Prostate gland (tissue), 2 donors: ENCODE measurements around the gene TNRC6B. TPM values are rescaled to one million over a fixed set of nuclear protein-coding genes. Genes with fewer than 3 reads are reported as not detected.

Source experiments
- DNase-seq: peaks from one replicate; pipeline ENCODE4 v3.0.0-alpha.2; 2019; ENCODE audit warnings: low spot score
- H3K27ac ChIP-seq, 2 donors: fragments of 200-600 bp; sonication (generic); 2 replicates each; pipeline ENCODE4 v1.5.1; 2017 to 2019
- H3K27me3 ChIP-seq: fragments of 200-600 bp; sonication (generic); replicated peaks from 2 replicates; pipeline ENCODE4 v1.5.1; 2019; ENCODE audit not compliant: insufficient read depth
- H3K36me3 ChIP-seq, 2 donors: fragments of 200-600 bp; sonication (generic); 1 replicate in 1 of 2; 2 replicates in 1 of 2; pipeline versions ENCODE4 v1.5.1 to v1.8.1; 2017 to 2019
- H3K4me1 ChIP-seq: fragments of 200-600 bp; sonication (generic); replicated peaks from 2 replicates; pipeline ENCODE4 v1.5.1; 2019
- H3K4me3 ChIP-seq, 2 donors: fragments of 200-600 bp; sonication (generic); 2 replicates each; pipeline ENCODE4 v1.5.1; 2017 to 2019
- H3K9me3 ChIP-seq: fragments of 200-600 bp; sonication (generic); 2 replicates; pipeline ENCODE4 v1.5.1; 2017
- POLR2A ChIP-seq: fragments of 450-650 bp; IDR thresholded peaks from one replicate; pipeline ENCODE4 v1.6.1; 2016; ENCODE audit warnings: antibody characterized with exemption, mild to moderate bottlenecking
- POLR2AphosphoS5 ChIP-seq: sonication (generic); formaldehyde crosslinking; IDR thresholded peaks from one replicate; pipeline ENCODE4 v1.6.1; 2017; ENCODE audit warnings: antibody characterized with exemption
- WGBS: methylation state at CpG from one replicate; pipeline ENCODE4 v1.1.5; 2018; 5-methylcytosine and 5-hydroxymethylcytosine counted together
- intact Hi-C: fragments of 100-400 bp; cut with DNase I; formaldehyde crosslinking; loops from one replicate; pipeline ENCODE4 v1.14.2; 2022
- total RNA-seq, 2 donors: library from RNA; depleted of rRNA; stranded (reverse); fragments of >200 nt; gene quantifications; one replicate each; pipeline ENCODE4 v1.1.0, GENCODE V29; 2016
- TF ChIP-seq, protein P1 (sequence below), 4 experiments: fragments of 200-600 bp in 2 of 4; fragments of 450-650 bp in 2 of 4; sonication (generic) in 2 of 4; IDR thresholded peaks; 1 replicate in 3 of 4; 2 replicates in 1 of 4; pipeline ENCODE4 v1.5.1; 2016 to 2019; ENCODE audit warnings: antibody characterized with exemption in 4 of 4, mild to moderate bottlenecking in 2 of 4, moderate library complexity in 2 of 4

Gene TNRC6B
- total RNA-seq, 2 donors from 2014 or later = 43.8 to 118 TPM

DNA sequence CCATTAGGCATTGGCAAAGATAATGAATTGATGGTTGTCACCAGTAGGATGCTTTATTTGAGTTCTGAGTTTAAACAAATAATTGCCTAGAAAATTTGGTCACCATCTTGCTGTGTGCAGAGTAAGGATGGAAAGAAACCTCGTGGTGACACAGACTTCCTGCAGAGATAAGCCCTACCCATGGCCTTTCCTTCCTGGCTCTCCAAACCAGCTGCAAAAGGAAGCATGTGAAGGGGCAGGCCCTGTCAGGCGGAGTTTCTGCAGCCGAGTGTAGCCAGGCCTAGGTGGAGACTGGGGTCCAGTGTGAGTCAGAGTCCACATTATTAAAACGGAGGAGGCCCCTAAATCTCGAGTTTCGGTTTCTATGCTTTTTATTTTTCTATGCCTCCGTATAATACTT is 85.5 kb downstream of the TNRC6B start:
- Histone ChIP-seq H3K4me3 (no peak overlapping the region), H3K4me1 (no peaks in the 10 kb centered on the region), H3K27ac (no peak overlapping the region), H3K9me3 (no peaks in the 10 kb centered on the region), H3K27me3 (no peaks in the 10 kb centered on the region), H3K36me3 (no peaks in the 10 kb centered on the region)
- TF ChIP-seq POLR2AphosphoS5 (no peak), POLR2A (no peak)
- TF ChIP-seq, protein P1, sequence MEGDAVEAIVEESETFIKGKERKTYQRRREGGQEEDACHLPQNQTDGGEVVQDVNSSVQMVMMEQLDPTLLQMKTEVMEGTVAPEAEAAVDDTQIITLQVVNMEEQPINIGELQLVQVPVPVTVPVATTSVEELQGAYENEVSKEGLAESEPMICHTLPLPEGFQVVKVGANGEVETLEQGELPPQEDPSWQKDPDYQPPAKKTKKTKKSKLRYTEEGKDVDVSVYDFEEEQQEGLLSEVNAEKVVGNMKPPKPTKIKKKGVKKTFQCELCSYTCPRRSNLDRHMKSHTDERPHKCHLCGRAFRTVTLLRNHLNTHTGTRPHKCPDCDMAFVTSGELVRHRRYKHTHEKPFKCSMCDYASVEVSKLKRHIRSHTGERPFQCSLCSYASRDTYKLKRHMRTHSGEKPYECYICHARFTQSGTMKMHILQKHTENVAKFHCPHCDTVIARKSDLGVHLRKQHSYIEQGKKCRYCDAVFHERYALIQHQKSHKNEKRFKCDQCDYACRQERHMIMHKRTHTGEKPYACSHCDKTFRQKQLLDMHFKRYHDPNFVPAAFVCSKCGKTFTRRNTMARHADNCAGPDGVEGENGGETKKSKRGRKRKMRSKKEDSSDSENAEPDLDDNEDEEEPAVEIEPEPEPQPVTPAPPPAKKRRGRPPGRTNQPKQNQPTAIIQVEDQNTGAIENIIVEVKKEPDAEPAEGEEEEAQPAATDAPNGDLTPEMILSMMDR (IDR thresholded peaks at IDR 0.05) = no peak
- DNase-seq = no peak
- 72% methylated on average over 7 of the region's 7 CpGs for WGBS
- intact Hi-C loops = no loop called here

DNA sequence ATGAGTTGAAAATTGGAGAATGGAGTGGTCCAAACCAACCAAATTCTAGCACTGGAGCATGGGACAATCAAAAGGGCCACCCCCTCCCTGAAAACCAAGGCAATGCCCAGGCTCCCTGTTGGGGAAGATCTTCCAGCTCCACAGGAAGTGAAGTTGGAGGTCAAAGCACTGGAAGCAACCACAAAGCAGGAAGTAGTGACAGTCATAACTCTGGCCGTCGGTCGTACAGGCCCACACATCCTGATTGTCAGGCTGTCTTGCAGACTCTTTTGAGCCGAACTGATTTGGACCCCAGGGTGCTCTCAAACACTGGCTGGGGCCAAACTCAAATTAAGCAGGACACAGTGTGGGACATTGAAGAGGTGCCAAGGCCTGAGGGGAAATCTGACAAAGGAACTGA is 88.1 kb downstream of the TNRC6B start:
- H3K4me1 ChIP-seq = no peaks in the 10 kb centered on the region
- DNase-seq = no peak
- no peaks in the 10 kb centered on the region for H3K9me3 ChIP-seq
- intact Hi-C loops = no loop called here
- WGBS = 81% methylated on average over 4 of the region's 4 CpGs
- TF ChIP-seq, protein P1 (IDR thresholded peaks at IDR 0.05) = no peak
- no peak for TF ChIP-seq POLR2A
- no peak for TF ChIP-seq POLR2AphosphoS5
- no peak overlapping the region for H3K27ac ChIP-seq
- no peaks in the 10 kb centered on the region for H3K27me3 ChIP-seq
- no peak overlapping the region for H3K4me3 ChIP-seq
- no peaks in the 10 kb centered on the region for H3K36me3 ChIP-seq

DNA sequence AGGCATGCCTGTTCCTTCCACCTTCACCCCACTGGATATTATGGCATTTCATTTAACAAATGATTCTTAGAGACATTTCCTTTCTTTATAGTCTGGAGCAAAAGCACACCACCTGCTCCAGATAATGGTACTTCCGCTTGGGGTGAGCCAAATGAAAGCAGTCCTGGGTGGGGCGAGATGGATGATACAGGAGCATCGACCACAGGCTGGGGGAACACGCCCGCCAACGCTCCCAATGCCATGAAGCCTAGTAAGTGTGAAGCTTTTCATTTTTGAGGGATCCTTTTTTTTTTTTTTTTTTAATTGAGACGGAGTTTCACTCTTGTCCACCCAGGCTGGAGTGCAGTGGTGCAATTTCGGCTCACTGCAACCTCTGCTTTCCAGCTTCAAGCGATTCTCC is 92.3 kb downstream of the TNRC6B start:
- H3K4me1 ChIP-seq = no peaks in the 10 kb centered on the region
- intact Hi-C loops = loop anchor here (10.0 kb wide), 2 partner anchors 95 to 225 kb away; partner anchors contain the start of gene TNRC6B
- DNase-seq = no peak
- H3K27me3 ChIP-seq = no peaks in the 10 kb centered on the region
- H3K36me3 ChIP-seq = no peaks in the 10 kb centered on the region
- H3K9me3 ChIP-seq = no peaks in the 10 kb centered on the region
- H3K4me3 ChIP-seq = no peak overlapping the region
- WGBS = 96% methylated on average over 9 of the region's 9 CpGs
- TF ChIP-seq POLR2A = no peak
- no peak for TF ChIP-seq POLR2AphosphoS5
- TF ChIP-seq, protein P1 (IDR thresholded peaks at IDR 0.05) = no peak
- H3K27ac ChIP-seq = no peak overlapping the region

DNA sequence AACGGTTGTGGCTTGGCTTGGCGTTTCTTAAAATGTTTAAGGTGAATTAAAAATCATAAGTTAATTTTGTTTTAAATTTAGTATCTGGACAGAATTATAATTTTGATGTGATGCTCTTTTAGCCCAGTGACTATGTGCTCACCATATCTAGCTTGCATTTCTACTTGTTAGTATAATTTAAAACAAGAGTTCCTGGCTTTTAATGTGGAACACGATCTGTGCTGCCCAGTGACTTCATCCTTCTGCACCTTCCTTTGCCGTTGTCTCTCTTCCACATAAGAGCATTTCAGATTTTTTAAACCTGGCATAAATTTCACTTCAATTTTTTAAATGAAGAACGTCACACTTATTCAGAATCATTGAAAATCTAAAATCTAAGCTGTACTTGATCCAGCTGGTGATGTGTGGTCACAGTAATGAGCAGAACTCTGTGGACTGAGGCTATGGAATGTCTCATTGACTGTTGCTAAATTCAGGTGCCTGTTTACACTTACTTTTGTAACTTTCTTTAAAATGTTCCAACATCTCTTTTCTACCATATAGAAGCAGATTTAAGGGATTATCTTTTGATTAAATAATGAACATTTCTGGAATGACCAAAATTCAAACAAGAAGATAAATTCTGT is 93.1 kb downstream of the TNRC6B start:
- Histone ChIP-seq H3K9me3 (no peaks in the 10 kb centered on the region), H3K4me3 (no peak overlapping the region), H3K27me3 (no peaks in the 10 kb centered on the region), H3K4me1 (no peaks in the 10 kb centered on the region), H3K36me3 (no peaks in the 10 kb centered on the region), H3K27ac (no peak overlapping the region)
- TF ChIP-seq, protein P1 (IDR thresholded peaks at IDR 0.05) = no peak
- TF ChIP-seq POLR2A (no peak), POLR2AphosphoS5 (no peak)
- 57% methylated on average over 5 of the region's 5 CpGs for WGBS
- DNase-seq = no peak
- intact Hi-C loops = loop anchor here (10.0 kb wide), 2 partner anchors 96 to 226 kb away; partner anchors contain the start of gene TNRC6B

DNA sequence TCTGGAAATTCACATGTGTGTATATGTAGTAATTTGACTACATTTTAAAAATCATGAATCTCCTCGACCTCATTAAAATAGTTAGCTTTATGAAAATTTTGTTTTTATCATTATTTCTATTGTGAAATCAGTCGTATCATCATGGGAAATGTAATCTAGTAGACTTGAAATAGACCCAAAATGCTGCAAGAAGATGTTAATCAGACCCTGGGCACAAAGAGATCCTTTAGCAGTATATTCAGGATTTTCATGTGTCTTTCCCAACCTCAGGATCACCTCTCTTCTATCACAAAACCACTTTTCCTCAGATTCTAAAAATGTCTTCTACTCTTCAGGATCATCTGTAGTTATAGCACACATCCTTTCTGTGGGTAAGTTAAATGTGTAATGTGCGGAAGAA is 93.7 kb downstream of the TNRC6B start:
- no peaks in the 10 kb centered on the region for H3K27me3 ChIP-seq
- intact Hi-C loops = loop anchor here (10.0 kb wide), 2 partner anchors 97 to 227 kb away; partner anchors contain the start of gene TNRC6B
- H3K4me3 ChIP-seq = no peak overlapping the region
- peaks cover 4% of the 10 kb centered on the region for H3K4me1 ChIP-seq
- no peak overlapping the region for H3K27ac ChIP-seq
- no peaks in the 10 kb centered on the region for H3K36me3 ChIP-seq
- H3K9me3 ChIP-seq = no peaks in the 10 kb centered on the region
- 76% methylated on average over 3 of the region's 3 CpGs for WGBS
- TF ChIP-seq, protein P1 (IDR thresholded peaks at IDR 0.05) = no peak
- TF ChIP-seq POLR2A (no peak), POLR2AphosphoS5 (no peak)
- no peak for DNase-seq
